HG02623 (cell line): ENCODE results near the gene NSMCE4A.
"Not testable (repeated sequence)": the region's sequence is repeated elsewhere in the genome, so short reads cannot be mapped to it uniquely, and the experiment has no call there.

Source experiments
- ATAC-seq: cut with Tn5 transposase; IDR thresholded peaks from one replicate; pipeline ENCODE4 v1.9.1; 2021; ENCODE audit warnings: moderate library complexity; ENCODE audit not compliant: unreplicated experiment

Gene NSMCE4A

DNA sequence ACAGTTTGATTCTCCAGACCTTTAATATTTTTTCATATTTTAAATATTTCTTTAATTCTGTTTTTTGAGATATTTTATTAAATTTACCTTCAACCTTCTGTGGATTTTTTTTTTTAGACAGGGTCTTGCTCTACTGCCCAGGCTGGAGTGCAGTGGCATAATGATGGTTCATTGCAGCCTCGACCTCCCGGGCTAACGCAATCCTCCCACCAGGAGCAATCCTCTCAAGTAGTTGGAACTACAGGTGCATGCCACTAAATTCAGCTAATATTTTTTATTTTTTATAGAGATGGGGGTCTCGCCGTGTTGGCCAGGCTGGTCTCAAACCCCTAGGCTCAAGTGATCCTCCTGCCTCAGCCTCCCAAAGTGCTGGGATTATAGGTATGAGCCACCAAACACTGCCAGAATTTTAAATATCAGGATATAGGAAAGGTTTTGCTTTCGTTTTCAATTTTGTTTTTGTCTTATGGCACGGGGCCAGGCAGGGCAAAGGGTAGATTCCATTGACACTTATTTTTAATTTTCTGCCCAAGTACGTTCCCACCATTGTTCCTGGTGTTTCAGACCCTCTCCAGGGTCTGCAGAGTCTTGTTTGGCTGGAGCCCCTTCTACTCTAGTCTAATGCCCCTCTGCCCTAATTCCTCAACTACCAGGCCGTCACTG is 15.1 kb upstream of the NSMCE4A start:
- no peak for ATAC-seq

DNA sequence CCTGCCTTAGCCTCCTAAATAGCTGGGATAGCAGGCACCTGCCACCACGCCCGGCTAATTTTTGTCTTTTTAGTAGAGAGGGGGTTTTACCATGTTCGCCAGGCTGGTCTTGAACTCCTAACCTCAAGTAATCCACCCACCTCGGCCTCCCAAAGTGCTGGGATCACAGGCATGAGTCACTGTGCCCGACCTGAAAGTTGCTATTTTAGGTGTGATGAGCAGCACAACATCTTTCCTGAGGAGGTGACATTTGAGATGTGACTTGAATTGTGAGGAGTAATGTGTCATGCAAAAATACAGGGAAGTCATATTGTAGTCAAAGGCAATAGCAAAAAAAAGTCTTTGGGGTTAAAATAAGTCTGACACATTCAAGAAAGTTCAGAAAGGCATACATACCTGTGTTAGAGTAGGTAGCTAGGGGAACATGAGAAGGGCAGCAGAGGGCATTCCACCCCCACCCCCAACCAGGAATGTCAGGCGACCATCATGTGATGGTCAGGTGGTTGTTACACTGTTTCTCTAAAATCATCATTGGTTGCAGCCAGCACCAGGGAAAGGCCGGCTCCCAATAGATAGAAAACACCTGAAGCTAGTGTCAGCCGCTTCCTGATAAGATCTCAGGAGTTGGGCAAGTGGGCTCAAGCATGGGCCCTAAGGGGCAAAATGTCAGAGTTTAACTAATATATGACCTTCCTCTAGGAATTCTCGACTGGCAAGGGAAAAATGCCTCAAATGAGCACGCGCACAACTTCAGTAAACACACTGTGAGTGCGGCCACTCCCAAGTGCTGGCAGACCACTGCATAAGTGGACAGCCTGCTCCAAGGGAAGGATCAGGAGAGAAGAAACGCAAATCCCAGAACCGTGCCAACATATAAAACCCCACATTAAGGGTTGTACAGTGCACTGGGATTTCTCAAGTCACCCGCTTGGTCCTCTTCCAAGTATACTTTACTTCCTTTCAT is 13.6 kb upstream of the NSMCE4A start, which contains the start of gene TACC2:
Gene TACC2, plus strand, starts transcription at position 803 of the 964 bp plus-strand sequence. CDS start 32,819 bp downstream, outside the sequence.
- ATAC-seq = no peak

DNA sequence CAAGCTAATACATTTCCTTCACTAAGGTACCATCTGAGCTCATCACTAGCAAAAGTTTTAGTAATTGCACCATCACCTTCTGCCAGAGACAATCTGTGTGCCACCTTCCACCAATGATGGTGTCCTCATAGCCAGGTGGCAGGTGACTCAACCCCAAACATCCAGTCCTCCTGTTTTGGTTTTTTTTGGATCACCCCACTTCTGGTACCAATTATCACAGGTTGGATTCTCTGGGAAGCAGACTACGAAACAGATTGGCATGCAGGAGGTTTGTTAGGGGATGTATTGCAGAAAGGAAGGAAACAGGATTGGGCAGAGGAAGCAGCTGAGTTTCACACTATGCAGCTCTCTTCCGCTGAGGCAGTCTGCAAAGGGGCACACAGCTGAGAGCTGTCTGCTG is 9.4 kb upstream of the NSMCE4A start:
- no peak for ATAC-seq

DNA sequence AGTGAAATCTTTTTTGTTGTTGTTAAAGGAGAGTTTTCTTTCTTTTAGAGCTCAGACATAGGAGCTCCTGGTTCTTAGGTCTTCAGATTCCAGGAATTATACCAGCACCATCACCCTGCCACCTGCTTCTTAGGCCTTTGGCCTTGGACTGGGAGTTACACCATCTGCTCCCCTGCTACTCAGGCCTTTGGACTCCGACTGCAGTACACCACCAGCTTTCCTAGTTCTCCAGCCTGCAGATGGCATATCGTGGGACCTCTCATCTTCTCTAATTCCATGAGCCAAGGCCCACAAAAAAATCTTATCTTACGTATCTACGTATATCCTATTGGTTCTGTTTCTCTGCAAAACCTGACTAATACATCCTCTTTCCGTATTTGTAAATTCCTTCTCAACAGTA is 8.8 kb upstream of the NSMCE4A start:
- no peak for ATAC-seq

DNA sequence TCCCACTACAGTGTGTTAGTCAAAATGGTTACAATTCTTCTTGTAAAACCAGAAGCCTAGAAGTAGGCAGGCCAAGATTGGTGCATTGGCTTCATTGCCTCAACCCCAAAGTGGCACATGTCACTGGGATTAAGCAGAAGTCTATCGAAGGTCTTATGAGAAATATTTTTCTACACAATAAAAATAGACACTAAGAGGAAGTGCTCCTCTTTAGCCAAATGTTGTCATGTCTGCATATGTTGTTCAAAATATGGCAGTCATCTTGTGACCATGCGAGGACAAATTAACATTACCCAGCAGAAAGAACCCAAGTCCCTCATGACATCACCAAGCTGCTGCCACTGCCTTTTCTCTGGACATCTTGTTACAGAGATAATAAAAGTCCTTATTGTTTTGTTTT is 6.3 kb upstream of the NSMCE4A start:
- ATAC-seq = no peak

DNA sequence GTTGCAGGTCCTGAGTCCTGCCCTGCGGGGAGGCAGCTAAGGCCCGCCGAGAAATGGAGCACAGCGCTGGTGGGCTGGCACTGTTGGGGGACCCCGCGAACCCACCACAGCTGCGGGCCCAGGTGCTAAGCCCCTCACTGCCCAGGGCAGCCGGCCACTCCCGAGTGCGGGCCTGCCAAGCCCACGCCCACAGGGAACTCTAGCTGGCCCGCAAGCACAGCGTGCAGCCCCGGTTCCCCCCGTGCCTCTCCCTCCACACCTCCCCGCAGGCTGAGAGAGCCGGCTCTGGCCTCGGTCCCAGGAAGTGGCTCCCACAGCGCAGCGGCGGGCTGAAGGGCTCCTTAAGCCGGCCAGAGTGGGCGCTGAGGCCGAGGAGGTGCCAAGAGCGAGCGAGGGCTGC is 3.5 kb upstream of the NSMCE4A start:
- no peak for ATAC-seq

DNA sequence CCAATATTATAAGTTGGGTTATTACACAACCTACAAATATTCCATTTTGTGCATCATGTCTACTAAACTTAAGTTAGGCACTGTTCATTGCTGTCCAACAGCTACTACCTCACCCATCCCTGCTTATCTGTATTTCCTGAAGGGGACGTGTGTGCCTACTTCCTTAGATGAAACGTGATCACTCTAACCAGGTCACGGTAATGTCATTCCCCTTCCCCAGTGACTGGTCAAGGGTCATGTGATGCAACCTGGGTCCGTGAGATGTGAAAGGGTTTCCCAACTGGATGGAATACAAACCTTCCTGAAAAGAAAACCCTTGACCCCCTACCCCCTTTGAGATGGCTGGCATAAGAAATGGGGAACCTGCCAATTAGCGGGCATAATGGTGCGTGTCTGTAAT is 1.6 kb upstream of the NSMCE4A start:
- ATAC-seq = no peak

DNA sequence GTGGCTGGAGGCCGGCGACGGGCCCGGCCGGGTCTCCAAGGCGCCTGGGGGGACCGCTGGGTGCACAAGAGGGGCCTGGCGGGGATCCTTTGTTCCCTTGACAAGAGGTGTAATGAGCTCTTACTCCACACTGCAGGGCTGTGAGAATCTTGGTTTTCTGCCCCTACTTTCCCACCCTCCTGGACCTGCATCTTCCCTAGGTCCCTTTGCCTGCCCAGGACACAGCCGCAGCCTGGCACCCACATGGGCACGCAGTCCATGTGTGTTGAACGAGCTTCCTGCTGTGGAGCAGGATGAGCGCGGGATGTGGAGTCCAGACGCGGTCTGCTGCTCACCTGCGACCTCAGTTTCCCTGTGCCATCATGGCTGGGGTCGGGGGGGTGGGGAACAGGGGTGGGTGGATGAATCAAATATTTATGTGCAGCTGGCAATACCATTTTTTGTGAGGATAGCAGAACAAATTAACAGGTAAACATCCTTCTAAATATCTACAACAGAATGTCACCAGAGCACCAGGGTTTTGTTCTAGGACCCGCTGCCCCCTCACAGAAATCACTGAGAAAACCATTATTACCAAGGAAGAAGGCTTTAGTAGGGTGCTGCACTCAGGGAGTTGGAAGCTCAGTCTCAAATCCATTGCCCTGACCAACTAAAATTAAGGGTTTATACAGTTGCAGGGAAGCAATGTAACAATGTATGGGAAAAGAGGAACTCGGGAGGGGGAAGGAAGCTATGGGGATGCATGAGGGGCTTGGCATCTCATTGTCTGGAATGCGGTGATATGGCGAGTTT is 474 bp upstream of the NSMCE4A start:
- ATAC-seq = no peak

DNA sequence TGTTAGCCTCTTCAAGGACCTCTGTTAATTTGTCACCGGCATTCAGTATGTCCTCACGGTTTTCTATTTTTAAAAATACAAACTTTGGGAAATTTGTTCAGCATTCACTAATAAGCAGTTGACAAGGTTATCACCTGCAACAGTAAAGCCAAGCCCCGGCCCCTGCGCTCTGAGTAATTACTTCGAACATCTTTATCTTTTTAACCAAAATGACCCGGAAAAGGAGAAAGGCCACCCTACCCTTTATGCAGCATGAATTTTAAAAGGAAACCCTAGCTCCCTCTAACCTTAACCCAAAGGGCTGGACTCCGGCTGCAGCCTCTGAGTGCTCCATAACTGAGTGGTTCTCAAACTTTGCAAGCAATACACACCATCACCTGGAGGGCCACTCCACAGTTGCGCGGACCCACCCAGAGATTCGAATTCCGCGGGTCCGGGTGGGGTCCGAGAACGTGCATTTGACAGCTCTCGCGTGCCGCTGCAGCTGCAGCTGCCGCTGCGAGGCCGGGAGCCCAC is 940 bp downstream of the NSMCE4A start:
- ATAC-seq = no peak

DNA sequence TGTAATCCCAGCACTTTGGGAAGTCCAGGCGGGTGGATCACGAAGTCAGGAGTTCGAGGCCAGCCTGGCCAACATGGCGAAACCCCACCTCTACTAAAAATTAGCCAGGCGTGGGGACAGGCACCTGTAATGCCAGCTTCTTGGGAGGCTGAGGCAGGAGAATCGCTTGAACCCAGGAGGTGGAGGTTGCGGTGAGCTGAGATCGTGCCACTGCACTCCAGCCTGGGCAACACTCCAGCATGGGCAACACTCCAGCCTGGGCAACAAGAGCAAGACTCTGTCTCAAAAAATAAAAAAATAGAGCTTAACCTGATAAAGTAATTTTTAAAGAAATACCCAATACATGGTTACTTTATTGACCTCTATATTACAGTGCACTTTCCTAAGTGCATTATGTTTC is 5.9 kb downstream of the NSMCE4A start:
- ATAC-seq = not testable (repeated sequence)

DNA sequence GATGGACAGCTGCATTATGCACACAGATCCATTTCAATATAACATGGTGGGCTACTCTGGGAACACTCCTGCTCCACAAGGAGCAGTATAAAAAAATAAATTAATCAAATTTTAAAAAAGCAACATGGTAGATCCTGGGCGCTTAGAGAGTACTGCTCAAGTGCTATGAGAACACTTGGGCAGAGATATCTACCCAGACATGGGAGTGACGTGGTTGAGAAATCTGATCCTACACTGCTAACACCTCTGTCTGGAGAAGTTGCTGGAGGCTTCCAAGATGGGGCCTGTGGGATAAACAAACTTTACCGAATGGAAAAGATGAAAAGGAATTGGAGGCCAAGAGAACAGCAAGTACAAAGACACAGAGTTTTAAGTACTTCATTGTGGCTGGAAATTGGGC is 9.0 kb downstream of the NSMCE4A start:
- no peak for ATAC-seq

DNA sequence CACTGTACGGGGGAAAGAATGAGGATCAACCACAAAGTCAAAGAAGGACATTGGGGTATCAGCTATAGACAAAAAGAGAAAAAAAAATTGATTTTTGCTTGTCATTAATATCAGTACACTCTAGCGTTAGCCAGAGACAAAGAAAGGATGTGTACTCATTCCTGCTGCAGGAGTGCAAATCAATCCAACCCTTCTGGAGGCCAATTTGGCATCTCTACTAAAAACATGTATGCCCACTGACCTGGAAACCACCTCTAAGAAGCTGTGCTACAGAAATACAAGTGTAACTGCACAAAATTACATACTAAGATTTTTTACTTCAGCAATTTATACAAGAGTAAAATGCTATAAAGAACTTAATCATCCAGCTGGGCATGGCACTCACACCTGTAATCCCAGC is 13.6 kb downstream of the NSMCE4A start:
- ATAC-seq = no peak

DNA sequence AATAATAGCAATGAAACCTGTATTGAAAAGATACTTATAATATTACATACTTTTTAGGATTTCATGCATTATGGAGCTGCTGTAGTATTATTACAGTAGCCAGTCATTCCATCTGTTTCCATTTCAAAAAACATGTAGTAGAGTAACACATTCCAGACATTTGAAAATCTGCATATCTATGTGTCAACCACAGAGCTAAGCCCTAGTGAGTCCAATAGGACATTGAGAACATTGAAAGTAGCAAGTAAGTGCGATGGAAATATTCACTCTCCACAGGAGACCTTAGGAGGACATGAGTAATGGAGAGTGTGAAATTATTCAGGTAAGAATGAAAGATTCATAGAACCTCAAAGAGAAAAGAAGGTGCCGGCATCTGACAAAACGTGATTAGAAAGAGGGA is 15.3 kb downstream of the NSMCE4A start:
- no peak for ATAC-seq

DNA sequence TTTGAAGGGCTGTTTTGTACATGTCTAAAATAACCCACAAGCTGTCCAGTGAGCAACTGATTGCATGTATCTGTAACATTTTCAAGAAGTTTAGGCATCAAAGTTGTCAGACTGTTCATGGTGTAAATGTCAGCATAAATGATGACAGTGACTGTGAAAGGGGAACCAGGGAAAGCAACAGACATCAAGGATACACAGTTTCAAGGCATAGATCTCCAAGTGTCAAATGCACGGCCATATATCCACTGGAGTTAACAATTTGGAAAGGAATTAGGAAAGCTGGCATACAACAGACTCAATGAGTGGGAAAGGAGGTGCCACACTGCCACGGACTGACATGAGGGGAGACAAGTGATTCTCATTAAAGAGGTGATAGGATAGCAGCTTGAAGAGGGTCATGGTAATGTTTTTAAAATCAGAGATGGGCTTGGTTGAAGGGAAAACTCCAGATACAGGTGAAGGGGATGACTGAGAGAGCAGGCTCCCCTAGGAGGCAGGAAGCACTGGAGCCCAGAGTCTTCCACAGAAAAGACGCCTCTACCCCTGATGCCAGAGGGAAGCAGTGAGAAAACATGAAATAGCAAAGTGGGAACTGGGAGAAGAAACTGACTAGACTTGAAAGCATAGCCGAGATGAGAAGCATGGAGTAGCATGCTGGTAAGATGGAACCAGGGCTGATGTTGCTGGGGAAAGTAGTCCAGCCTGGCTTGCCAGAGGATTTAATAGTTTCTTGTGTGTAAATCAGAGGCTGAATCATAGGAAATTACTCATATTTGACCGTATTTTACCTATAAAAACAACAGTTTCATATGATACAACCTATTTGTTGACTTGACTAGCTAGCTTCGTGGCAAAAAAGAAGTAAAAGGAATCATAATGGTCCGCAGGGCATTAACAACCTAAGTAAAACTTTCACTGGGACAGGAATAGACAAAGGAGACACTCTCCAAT is 18.6 kb downstream of the NSMCE4A start:
- ATAC-seq = no peak

DNA sequence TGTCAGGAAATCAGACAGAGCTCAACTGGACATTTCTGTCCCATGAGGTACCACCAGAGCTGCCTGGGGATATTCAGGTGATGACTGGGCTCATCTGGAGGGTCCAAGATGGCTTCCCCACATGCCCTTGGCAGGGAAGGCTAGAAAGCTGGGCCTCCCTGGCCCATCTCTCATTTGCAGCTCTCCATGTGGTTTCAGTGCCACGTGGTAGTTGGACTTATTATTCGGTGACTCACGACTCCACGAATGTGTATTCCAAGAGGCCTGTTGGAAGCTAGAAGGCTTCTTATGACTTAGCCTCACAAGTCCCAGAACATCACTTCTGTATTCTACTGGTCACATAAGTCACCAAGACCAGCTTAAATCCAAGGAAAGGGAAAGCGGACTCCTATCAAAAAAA is 22.8 kb downstream of the NSMCE4A start:
- ATAC-seq = no peak

DNA sequence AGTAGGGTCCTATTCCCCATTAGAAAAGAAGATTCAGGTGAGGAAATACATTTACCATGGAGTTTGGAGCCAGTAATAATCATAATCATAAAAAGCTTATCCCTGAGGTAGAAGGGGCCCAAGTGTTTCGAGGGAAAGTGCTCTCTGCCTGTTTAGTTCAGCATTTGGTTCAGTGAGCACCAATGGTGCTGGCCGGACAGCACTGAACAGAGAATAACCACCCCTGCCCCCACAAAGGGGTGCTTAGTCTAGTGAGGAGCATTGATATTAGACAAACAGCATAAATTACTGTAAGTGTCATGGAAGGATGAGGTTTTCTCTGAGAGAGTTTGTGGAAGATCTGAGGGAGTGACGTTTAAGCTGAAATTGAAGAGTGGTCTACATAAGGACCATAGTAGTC is 25.6 kb downstream of the NSMCE4A start:
- no peak for ATAC-seq

DNA sequence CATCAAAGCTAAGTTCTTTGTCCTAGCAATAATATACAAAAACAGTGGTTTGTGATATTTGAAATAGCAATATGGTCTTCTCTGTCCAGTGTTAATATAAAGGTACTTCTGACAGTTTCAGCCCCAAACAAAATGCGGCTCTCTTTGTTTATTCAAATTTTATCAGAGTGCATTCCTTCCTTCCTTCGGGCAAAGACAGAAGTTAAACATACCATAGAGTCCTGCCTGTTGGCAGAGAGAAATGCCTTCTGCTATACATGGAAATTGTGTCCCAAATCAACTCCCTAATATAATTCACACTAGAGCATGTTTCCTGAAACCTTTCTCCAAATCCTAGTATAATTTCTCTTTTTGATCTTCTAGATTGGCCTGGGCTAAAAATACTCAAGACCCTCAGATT is 26.0 kb downstream of the NSMCE4A start:
- no peak for ATAC-seq

DNA sequence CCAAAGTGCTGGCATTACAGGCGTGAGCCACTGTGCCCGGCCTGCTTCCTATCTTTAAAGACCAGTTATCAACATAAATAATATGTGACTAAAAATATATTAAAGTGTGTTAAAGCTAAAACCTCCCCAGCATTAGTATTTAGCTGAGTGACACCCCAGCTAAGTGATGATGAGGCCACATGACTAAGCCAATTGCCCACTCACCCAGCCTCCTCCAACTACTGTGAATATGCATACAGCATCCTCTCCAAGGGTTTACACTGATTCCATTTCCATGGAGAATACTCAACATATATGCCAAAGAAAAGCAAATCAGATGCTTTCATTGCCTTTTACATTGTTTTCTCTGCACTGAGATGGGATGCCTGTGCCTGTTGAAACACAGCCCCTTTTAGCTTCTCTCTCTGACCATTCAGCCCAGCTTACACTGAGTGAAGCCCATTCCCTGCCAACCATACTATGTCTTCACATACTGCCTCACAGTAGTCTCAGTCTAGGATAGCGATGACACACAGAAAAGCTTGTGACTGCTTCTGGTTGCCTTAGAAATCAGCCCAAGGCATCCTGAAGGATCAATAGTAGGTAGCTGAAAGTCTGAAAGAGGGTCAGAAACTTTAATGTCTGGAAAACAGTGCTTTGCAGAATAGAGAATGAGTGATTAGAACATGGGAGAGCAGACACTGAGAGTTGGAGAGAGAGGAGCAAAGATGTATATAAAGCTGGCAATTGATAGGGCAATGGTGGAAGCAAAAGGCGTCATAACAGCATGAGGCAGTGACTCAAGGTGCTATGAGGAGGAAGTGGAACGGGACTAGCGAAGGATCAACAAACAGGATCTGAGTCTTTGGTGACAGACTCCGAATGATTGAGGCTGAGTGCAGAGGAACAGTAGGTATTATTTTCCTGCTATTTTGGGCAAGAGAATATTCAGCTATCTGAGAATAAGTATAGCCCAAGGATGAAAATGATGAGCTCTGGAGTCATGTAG is 27.4 kb downstream of the NSMCE4A start:
- ATAC-seq = no peak
